ENCODE measurements around the gene PSORS1C1. TPM values are rescaled to one million over a fixed set of nuclear protein-coding genes. Genes with fewer than 3 reads are reported as not detected.

Gene PSORS1C1
- total RNA-seq, 4 donors from 2014 or later: 6.5 to 26.5 (median 22.0) TPM; not detected in 1

- H3K36me3 ChIP-seq: no peaks in the 10 kb centered on the region
- H3K4me3 ChIP-seq: no peak overlapping the region
- TF ChIP-seq POLR2A (IDR thresholded peaks at IDR 0.05) (no peak), CTCF (IDR thresholded peaks at IDR 0.05) (peak in 4 of 6 experiments; percentile 18 to 42 (median 33))
- no peaks in the 10 kb centered on the region for H3K9me3 ChIP-seq
- peaks cover 0 to 11% (median 0%) of the 10 kb centered on the region in 4 donors for H3K4me1 ChIP-seq
- DNase-seq: peak in 2 of 3 donors; percentile 25 to 70
- H3K27me3 ChIP-seq: no peaks in the 10 kb centered on the region
- no peak overlapping the region for H3K27ac ChIP-seq
These were observed 30.8 kb upstream of the PSORS1C1 start for GRCh38 chr6:31083742-31084354.

GRCh38 chr6:31086788-31087440 is 27.7 kb upstream of the PSORS1C1 start:
- no peaks in the 10 kb centered on the region for H3K9me3 ChIP-seq
- H3K36me3 ChIP-seq: no peaks in the 10 kb centered on the region
- H3K27ac ChIP-seq: no peak overlapping the region
- no peak for DNase-seq
- H3K4me3 ChIP-seq: no peak overlapping the region
- no peaks in the 10 kb centered on the region for H3K27me3 ChIP-seq
- TF ChIP-seq POLR2A (IDR thresholded peaks at IDR 0.05) (no peak), CTCF (IDR thresholded peaks at IDR 0.05) (no peak)
- H3K4me1 ChIP-seq: peaks cover 0 to 11% (median 0%) of the 10 kb centered on the region in 4 donors

- Histone ChIP-seq H3K9me3 (no peaks in the 10 kb centered on the region), H3K4me3 (no peak overlapping the region), H3K27me3 (no peaks in the 10 kb centered on the region), H3K36me3 (no peaks in the 10 kb centered on the region), H3K27ac (no peak overlapping the region), H3K4me1 (peaks cover 0 to 11% (median 0%) of the 10 kb centered on the region in 4 donors)
- TF ChIP-seq POLR2A (IDR thresholded peaks at IDR 0.05) (no peak), CTCF (IDR thresholded peaks at IDR 0.05) (peak; percentile 55 to 87 (median 85))
- peak; percentile 82 to 94 (median 83) for DNase-seq
These were observed 27.0 kb upstream of the PSORS1C1 start for GRCh38 chr6:31087494-31088089.

GRCh38 chr6:31090275-31090972 is 24.2 kb upstream of the PSORS1C1 start:
- Histone ChIP-seq H3K4me1 (peaks cover 0 to 11% (median 2%) of the 10 kb centered on the region in 4 donors), H3K27me3 (no peaks in the 10 kb centered on the region), H3K4me3 (no peak overlapping the region), H3K27ac (no peak overlapping the region), H3K36me3 (no peaks in the 10 kb centered on the region), H3K9me3 (no peaks in the 10 kb centered on the region)
- DNase-seq: no peak
- TF ChIP-seq POLR2A (IDR thresholded peaks at IDR 0.05) (no peak), CTCF (IDR thresholded peaks at IDR 0.05) (no peak)

GRCh38 chr6:31090973-31091364 is 23.6 kb upstream of the PSORS1C1 start:
- Histone ChIP-seq H3K27me3 (no peaks in the 10 kb centered on the region), H3K36me3 (no peaks in the 10 kb centered on the region), H3K9me3 (no peaks in the 10 kb centered on the region), H3K4me1 (peaks cover 0 to 11% (median 2%) of the 10 kb centered on the region in 4 donors), H3K4me3 (no peak overlapping the region), H3K27ac (no peak overlapping the region)
- peak in 1 of 3 donors; percentile 69 for DNase-seq
- TF ChIP-seq CTCF (IDR thresholded peaks at IDR 0.05): no peak
- no peak for TF ChIP-seq POLR2A (IDR thresholded peaks at IDR 0.05)

All from Peyer's patch (tissue), 4 donors.